BLaER1 treated with 17β-estradiol and CSF1 and Interleukin-3, amounts not matched to agents 10 nM and 100 nM (cell line): ENCODE measurements around the gene LMCD1.

Experiments
- H3K27ac ChIP-seq, 11 experiments: shearing (Covaris generic); formaldehyde crosslinking; 2 replicates each; pipeline ENCODE4 v1.8.1; 2022
- H3K27me3 ChIP-seq, 11 experiments: shearing (Covaris generic); formaldehyde crosslinking; 2 replicates each; pipeline ENCODE4 v1.8.1; 2022
- H3K36me3 ChIP-seq, 11 experiments: shearing (Covaris generic); formaldehyde crosslinking; 2 replicates each; pipeline ENCODE4 v1.8.1; 2022
- H3K4me1 ChIP-seq, 10 experiments: shearing (Covaris generic); formaldehyde crosslinking; 2 replicates each; pipeline ENCODE4 v1.8.1; 2022
- H3K4me2 ChIP-seq, 11 experiments: shearing (Covaris generic); formaldehyde crosslinking; 2 replicates each; pipeline ENCODE4 v1.8.1; 2022
- H3K4me3 ChIP-seq, 10 experiments: shearing (Covaris generic); formaldehyde crosslinking; 2 replicates each; pipeline ENCODE4 v1.8.1; 2022
- H3K9ac ChIP-seq, 11 experiments: shearing (Covaris generic); formaldehyde crosslinking; 2 replicates each; pipeline ENCODE4 v1.8.1; 2022
- H3K9me3 ChIP-seq, 11 experiments: shearing (Covaris generic); formaldehyde crosslinking; replicated peaks in 1 of 11; 2 replicates each; pipeline ENCODE4 v1.8.1; 2022
- H4K20me1 ChIP-seq, 11 experiments: shearing (Covaris generic); formaldehyde crosslinking; 2 replicates each; pipeline ENCODE4 v1.8.1; 2022
- Cebpa-rat ChIP-seq, 11 experiments: shearing (Covaris generic); IDR thresholded peaks; 2 replicates each; pipeline ENCODE4 v1.8.1; 2022

Gene LMCD1

GRCh38 chr3:8482263-8482662 is 19.4 kb upstream of the LMCD1 start:
- Histone ChIP-seq H3K4me2 (no peak overlapping the region), H3K4me3 (no peak overlapping the region), H3K36me3 (no peaks in the 10 kb centered on the region), H3K9me3 (peaks cover 0 to 5% (median 0%) of the 10 kb centered on the region in 11 experiments; a peak in 1 of 22 replicates), H3K27ac (no peak overlapping the region), H3K27me3 (no peaks in the 10 kb centered on the region), H3K4me1 (no peaks in the 10 kb centered on the region), H4K20me1 (no peaks in the 10 kb centered on the region), H3K9ac (no peak overlapping the region)
- no peak for TF ChIP-seq Cebpa-rat (IDR thresholded peaks at IDR 0.05)

- Histone ChIP-seq H3K4me2 (no peak overlapping the region), H4K20me1 (no peaks in the 10 kb centered on the region), H3K4me1 (no peaks in the 10 kb centered on the region), H3K27ac (no peak overlapping the region), H3K27me3 (no peaks in the 10 kb centered on the region), H3K36me3 (no peaks in the 10 kb centered on the region), H3K4me3 (no peak overlapping the region), H3K9ac (no peak overlapping the region), H3K9me3 (peaks cover 0 to 5% (median 0%) of the 10 kb centered on the region in 11 experiments; a peak in 1 of 22 replicates)
- TF ChIP-seq Cebpa-rat (IDR thresholded peaks at IDR 0.05), result no peak
These were observed 18.5 kb upstream of the LMCD1 start for GRCh38 chr3:8482960-8483665.

DNA sequence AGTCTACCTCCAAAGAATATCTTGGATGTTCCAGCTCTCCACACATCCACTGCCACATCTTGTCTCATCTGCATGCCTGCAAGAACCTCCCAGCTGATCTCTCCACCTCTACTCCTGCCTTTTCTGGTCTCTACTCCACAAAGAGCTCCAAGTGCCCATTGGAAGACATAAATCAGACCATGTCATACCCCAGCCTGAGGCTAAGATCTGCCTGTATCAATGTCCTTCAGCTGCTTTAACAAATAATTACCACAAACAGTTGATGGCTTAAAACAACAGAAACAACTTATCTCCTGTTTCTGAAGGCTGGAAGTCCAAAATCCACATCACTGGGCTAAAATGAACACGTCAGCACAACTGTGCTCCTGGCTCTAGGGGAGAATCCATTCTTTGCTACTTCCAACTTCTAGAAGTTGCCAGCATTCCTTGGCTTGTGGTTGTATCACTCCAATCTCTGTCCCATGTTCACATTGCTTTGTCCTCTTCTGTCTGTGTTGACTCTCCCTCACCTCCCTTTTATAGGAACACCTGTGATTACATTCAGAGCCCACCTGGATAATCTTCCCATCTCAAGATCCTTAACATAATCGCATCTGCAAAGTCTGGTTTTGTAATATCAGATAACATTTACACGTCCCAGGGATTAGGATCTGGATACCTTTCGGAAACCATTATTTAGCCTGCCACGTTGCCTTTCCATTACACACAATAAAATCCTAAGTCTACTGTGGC is 17.0 kb upstream of the LMCD1 start:
- Histone ChIP-seq H3K27me3 (no peaks in the 10 kb centered on the region), H3K4me1 (no peaks in the 10 kb centered on the region), H3K27ac (no peak overlapping the region), H4K20me1 (no peaks in the 10 kb centered on the region), H3K9me3 (0 out of 22 replicates have a peak, but pooled peaks cover 0 to 4% (median 0%) of the 10 kb centered on the region in 11 experiments), H3K36me3 (no peaks in the 10 kb centered on the region), H3K9ac (no peak overlapping the region), H3K4me2 (no peak overlapping the region), H3K4me3 (no peak overlapping the region)
- TF ChIP-seq Cebpa-rat (IDR thresholded peaks at IDR 0.05), result no peak

DNA sequence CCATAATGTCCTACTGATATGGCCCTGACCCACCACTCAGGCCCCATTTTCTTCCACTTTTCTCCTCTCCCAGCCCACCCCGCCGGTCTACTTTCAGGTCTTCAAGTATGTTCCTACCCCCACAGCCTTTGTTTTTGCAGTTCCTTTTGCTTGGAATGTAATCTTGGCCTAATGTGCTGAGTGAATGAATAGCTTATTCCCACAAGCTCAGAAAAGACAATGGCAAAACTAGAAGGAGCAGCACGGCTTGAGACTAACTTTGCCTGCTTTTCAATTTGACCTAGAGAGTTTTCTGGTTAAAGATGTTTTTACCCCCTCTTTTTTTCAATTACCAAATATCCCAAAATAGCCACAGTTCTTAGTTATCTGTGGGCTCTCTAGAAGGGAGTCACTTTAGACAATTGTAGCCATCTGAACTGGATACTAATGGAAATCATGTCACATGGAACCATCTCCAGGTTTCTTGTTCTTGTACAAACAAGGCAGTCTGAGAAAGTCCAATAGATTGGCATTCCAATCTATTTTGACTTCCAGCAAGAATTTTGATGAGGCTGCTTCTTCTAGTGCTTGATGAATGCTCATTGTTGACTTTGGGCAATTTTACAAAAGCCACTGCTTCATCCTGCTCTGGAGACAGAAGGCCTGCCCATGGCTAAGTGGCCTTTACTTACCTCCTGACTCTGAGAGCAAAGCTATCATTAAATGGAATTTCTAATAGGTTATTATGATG is 16.3 kb upstream of the LMCD1 start:
- H3K9me3 ChIP-seq, result 0 out of 22 replicates have a peak, but pooled peaks cover 0 to 4% (median 0%) of the 10 kb centered on the region in 11 experiments
- H3K27me3 ChIP-seq, result no peaks in the 10 kb centered on the region
- no peak for TF ChIP-seq Cebpa-rat (IDR thresholded peaks at IDR 0.05)
- no peak overlapping the region for H3K4me2 ChIP-seq
- no peak overlapping the region for H3K9ac ChIP-seq
- no peak overlapping the region for H3K4me3 ChIP-seq
- H3K4me1 ChIP-seq, result no peaks in the 10 kb centered on the region; a peak in 1 of 20 replicates
- H3K36me3 ChIP-seq, result no peaks in the 10 kb centered on the region
- H4K20me1 ChIP-seq, result no peaks in the 10 kb centered on the region
- no peak overlapping the region for H3K27ac ChIP-seq

DNA sequence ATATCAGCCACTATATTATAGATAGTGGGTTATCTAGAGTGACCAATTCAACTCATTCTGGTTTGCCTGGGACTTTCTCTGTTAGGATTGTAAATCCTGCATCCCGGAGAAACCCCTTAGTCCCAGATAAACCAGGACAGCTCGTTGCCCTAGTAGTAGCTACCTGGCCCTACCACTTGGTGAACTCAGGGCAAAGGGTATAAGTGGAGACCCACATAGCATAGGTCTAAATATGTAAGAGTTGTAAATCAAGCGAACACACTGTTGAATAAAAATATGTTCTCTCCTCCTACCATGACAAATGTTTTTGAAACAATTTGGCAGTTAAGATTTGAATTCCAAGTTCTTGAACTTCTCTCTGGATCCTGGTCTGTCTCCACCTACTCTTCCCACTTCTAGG is 15.7 kb upstream of the LMCD1 start:
- H3K27me3 ChIP-seq, result no peaks in the 10 kb centered on the region
- TF ChIP-seq Cebpa-rat (IDR thresholded peaks at IDR 0.05), result no peak
- H4K20me1 ChIP-seq, result no peaks in the 10 kb centered on the region
- H3K9me3 ChIP-seq, result 0 out of 22 replicates have a peak, but pooled peaks cover 0 to 4% (median 0%) of the 10 kb centered on the region in 11 experiments
- no peak overlapping the region for H3K4me2 ChIP-seq
- no peaks in the 10 kb centered on the region for H3K36me3 ChIP-seq
- H3K4me3 ChIP-seq, result no peak overlapping the region
- H3K9ac ChIP-seq, result no peak overlapping the region
- H3K4me1 ChIP-seq, result no peaks in the 10 kb centered on the region; a peak in 1 of 20 replicates
- no peak overlapping the region for H3K27ac ChIP-seq

- peaks cover 0 to 4% (median 0%) of the 10 kb centered on the region in 10 experiments; a peak in 8 of 20 replicates for H3K4me1 ChIP-seq
- TF ChIP-seq Cebpa-rat (IDR thresholded peaks at IDR 0.05), result no peak
These were observed 15.2 kb upstream of the LMCD1 start for GRCh38 chr3:8486434-8486833.

DNA sequence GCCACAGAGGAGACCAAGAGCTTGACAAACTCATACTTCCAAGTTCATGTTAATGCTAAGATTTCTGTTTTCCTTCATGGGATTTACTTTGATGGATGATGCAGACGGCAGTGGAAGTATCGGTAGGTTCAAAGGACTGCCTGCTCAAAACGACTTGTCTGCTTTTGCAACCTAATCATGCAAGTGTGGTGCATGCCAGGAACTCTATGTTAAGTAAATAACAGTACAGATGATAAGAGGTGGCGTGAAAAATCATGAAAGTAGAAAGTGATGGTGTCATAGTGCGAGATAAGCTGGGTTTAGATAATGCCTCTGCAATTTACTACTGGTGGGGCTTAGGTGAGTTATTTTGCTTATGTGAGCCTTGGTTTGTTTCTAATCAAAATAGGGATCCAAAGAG is 14.7 kb upstream of the LMCD1 start:
- Histone ChIP-seq H3K27me3 (no peaks in the 10 kb centered on the region), H4K20me1 (no peaks in the 10 kb centered on the region), H3K27ac (no peak overlapping the region), H3K4me1 (peaks cover 0 to 9% (median 0%) of the 10 kb centered on the region in 10 experiments; a peak in 8 of 20 replicates), H3K4me3 (no peak overlapping the region), H3K36me3 (no peaks in the 10 kb centered on the region), H3K9ac (no peak overlapping the region), H3K4me2 (no peak overlapping the region), H3K9me3 (0 out of 22 replicates have a peak, but pooled peaks cover 0 to 4% (median 0%) of the 10 kb centered on the region in 11 experiments)
- no peak for TF ChIP-seq Cebpa-rat (IDR thresholded peaks at IDR 0.05)

More at GRCh38 chr3:8486434-8486833, 15.2 kb upstream of the LMCD1 start:
- H3K36me3 ChIP-seq, result no peaks in the 10 kb centered on the region
- no peak overlapping the region for H3K27ac ChIP-seq
- H3K4me2 ChIP-seq, result no peak overlapping the region
- H4K20me1 ChIP-seq, result no peaks in the 10 kb centered on the region
- H3K27me3 ChIP-seq, result no peaks in the 10 kb centered on the region
- H3K9me3 ChIP-seq, result 0 out of 22 replicates have a peak, but pooled peaks cover 0 to 4% (median 0%) of the 10 kb centered on the region in 11 experiments
- no peak overlapping the region for H3K9ac ChIP-seq
- H3K4me3 ChIP-seq, result no peak overlapping the region

DNA sequence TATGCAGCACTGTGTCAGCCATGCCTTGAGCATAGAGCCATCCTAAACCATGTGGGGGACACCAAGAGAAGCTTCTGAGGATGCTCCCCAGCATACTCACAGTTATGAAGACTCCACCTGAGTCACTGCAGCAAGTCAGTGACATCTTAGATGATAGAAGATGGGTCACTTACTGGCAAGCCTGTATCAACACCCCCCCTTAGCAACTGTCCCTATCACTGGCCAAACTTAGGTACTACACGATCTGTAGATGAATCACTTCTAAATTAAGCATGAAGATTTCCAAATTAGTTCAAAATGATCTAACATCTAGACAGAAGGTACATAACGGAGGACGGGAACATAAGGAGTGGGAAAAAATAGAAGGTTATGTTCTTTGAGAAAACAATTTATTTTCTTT is 13.2 kb upstream of the LMCD1 start:
- Histone ChIP-seq H3K4me2 (no peak overlapping the region), H3K4me3 (no peak overlapping the region), H3K9me3 (0 out of 22 replicates have a peak, but pooled peaks cover 0 to 4% (median 0%) of the 10 kb centered on the region in 11 experiments), H3K4me1 (peaks cover 0 to 16% (median 0%) of the 10 kb centered on the region in 10 experiments; a peak in 8 of 20 replicates), H4K20me1 (no peaks in the 10 kb centered on the region), H3K36me3 (no peaks in the 10 kb centered on the region), H3K27me3 (no peaks in the 10 kb centered on the region), H3K9ac (no peak overlapping the region), H3K27ac (no peak overlapping the region)
- no peak for TF ChIP-seq Cebpa-rat (IDR thresholded peaks at IDR 0.05)

DNA sequence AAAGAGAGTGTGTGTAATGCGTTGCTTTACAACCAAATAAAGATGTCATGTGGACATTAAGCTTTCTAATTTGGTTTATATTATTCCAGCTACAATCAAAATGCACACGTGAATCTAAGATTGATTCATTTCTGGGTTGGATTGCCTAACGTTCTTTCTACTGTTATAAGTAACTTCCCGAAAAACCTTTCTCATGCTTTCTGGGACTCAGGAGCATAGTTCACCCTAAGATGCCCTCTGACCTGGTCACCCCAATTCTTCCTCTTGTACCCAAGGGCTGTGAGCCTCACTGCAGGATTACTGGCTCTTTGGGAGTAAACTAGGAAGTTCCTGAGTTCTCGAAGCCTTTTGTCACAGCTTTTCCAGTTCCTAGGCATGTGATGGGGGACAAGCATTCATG is 12.7 kb upstream of the LMCD1 start:
- Histone ChIP-seq H3K36me3 (no peaks in the 10 kb centered on the region), H3K4me3 (no peak overlapping the region), H3K4me2 (no peak overlapping the region), H3K9me3 (0 out of 22 replicates have a peak, but pooled peaks cover 0 to 4% (median 0%) of the 10 kb centered on the region in 11 experiments), H3K27me3 (no peaks in the 10 kb centered on the region), H3K9ac (no peak overlapping the region), H4K20me1 (no peaks in the 10 kb centered on the region), H3K27ac (no peak overlapping the region), H3K4me1 (peaks cover 0 to 16% (median 0%) of the 10 kb centered on the region in 10 experiments; a peak in 8 of 20 replicates)
- no peak for TF ChIP-seq Cebpa-rat (IDR thresholded peaks at IDR 0.05)
